RKO (cell line): Measurements from ENCODE around the gene ADCY1.

Experiments used
- DNase-seq: peaks from one replicate; pipeline ENCODE4 v3.0.0-alpha.2; 2016; ENCODE audit warnings: low spot score

ADCY1 gene

DNA sequence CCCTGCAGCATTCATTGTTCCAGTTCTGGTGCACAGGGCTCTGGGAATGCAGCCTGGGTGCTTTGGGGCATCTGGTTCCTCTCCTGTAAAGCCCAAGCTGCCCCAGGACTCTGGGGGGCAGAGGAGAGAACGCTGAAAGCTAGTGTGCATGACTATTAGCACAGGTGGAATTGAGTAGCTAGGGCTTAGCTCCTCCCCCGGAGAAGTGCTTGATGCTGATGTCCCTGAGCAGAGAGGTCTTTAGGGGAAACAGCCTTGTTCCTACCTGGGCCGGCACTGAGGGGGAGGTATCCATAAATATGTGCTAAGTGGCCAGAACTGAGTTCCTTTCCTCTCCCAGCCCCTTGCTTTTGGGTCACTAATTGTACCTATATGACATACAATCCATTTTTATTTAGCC is 3.9 kb downstream of the ADCY1 start:
- no peak for DNase-seq

DNA sequence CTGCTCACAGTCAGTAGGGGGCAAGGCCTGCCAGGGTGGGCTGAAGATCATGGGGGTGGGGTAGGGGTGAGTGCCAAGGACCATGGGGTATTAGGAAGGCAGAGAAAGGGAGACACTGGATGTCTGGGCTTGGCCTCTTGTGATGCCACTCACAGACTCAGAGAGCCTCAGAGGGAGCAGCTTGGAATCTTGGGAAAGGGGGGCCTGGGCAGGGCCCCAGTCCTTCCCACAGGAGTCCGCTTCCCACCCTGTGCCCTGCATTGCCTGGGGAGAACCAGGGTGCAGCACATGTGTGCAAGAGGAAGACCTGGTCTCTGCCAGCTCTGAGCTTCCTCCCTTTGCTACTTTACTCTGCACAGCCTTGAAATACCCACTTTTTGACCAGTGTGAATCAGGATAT is 4.3 kb downstream of the ADCY1 start:
- no peak for DNase-seq

DNA sequence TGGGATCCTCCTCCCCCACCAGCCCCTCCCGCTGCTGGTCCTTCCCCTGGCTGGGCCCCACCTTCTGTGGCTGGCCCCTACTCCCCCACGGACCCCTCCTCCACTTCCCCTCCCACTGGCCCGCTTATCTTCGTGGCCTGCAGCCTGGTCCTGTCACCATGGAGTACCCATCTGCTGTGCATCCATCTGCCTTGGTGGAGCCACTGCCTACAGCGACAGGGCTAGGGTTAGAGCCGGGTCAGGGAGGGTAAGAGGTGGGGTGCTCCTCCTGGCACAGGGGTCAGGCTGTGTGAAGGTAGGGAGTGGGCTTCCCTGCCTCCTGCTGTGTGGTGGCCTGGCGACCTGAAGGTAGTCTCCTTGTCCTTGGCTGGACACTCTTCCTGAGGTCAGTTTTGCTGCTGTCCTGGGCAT is 5.2 kb downstream of the ADCY1 start:
- DNase-seq: no peak

DNA sequence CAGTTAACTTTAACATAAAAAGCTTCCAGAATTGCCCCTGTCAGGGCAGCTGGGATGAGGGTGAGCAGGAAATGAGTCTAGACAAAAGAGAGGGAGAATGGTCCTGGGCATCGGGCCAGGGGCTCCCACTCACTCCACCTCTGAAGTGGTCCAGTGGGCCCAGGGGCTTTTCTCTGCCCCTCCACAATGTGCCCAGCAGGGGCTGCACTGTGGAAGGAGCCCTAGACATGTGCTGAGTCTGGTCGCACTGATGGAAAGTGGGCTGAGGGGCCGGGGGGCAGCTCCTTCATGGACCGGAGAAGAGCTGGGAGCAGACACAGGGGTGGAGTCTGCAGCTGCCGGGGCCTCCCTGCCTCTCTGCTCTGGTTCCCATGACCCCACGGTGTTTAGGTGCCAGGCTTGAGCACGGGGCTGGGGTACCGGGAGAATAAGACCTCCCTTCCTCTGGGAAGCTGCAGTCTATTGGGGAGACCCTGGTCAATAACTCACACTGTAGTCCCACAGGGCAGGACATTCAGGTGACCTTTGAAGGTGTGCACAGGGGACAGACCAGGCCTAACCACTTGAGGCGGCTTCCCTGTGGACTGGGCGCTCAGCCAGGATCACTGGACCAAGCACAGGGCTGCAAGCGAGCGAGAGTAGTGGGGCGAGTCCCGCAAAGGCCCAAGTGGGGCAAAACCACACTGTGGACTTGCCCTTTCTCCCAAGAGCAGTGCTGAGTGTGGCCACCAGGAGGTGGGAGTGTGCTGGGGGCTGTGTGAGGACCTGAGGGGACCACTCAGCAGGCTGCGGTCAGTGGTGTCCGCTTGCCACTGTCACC is 6.1 kb downstream of the ADCY1 start:
- DNase-seq: no peak

DNA sequence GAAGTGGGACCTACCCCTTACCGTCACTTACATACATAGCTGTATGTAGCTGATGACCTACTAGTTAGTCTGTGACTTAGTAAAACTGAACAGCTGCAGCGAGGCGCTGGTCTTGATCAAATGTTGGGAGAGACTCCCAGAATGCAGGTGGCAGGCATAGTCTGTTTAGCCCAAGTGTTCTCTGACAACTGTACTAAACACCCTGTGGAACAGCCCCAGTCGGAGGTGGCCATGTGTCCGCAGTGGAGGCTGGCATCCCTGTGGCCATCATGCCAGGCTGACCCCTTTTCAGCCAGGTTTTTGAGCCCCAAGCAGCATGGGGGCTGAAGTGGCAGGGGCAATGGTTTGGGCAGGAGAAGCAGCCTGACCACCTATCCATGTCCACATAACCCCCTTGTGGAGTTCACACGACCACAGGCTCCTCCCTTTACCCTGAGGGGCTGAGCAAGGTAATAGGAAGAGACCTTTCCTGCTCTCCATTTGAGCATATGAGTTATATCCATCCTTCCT is 7.2 kb downstream of the ADCY1 start:
- DNase-seq: no peak

DNA sequence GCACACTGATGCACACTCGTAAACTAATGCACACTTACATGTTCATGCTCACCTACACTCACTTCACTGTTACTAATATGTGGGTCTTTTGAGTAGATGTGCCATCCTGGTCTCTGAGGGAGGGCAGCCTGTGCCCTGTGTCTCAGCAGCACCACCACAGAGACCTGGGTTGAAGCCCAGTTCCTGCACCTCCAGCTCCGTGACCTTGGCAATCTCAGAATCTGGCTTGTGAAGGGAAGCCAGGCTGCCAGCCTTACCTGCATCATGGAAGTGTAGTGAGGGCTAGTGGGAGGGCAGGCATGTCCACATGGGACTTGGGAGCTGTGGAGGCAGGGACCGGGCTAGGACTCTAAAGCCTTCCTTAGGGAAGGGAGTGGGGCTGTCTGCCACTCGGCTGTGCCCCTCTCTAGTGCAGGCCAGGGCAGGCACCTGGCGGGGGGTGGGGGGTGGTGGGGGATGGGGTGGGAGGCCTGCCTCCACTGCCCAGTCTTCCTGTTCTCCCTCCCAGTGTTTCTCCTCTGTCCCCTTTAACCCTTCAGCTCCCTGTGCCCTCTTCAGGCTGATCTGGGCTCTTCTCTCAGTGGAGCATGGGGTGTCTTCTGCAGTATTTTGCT is 8.1 kb downstream of the ADCY1 start:
- DNase-seq: no peak

DNA sequence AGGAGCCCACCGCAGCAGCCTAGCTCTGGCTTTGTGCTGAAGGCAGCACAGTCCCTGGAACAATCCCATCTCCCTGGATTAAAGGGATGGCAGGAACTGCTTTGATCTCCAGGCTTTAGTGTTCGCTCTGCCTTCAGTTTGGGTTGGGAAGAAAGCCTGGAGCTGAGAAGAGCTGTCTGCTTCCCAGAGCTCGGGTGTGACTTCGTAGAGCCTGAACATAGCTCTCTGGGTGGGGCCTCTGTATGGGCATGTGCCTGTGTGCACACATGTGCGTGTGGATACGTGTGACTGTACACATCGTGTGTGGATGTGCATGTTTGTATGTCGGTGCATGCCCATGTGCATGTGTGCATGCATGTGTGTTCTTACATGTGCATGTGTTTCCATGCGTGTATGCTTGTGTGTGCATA is 8.7 kb downstream of the ADCY1 start:
- no peak for DNase-seq

DNA sequence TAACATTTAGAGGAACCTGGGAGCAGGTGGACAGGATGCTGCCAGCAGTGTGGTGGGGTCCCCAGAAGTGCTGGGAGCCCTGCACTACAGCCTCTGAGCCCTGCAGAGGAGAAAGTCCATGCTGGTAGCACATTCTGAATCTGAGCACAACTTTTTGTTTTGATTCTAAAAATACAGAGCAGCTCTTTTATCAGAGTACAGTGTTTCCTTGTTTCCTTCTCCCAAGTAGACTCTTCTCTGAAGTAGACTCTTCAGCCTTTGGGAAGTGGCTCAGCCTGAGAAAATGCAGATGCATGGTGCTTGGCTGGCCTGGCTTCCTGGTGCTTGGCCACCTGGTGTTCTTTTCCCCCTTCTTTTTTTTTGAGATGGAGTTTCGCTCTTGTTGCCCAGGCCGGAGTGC is 9.1 kb downstream of the ADCY1 start:
- no peak for DNase-seq

DNA sequence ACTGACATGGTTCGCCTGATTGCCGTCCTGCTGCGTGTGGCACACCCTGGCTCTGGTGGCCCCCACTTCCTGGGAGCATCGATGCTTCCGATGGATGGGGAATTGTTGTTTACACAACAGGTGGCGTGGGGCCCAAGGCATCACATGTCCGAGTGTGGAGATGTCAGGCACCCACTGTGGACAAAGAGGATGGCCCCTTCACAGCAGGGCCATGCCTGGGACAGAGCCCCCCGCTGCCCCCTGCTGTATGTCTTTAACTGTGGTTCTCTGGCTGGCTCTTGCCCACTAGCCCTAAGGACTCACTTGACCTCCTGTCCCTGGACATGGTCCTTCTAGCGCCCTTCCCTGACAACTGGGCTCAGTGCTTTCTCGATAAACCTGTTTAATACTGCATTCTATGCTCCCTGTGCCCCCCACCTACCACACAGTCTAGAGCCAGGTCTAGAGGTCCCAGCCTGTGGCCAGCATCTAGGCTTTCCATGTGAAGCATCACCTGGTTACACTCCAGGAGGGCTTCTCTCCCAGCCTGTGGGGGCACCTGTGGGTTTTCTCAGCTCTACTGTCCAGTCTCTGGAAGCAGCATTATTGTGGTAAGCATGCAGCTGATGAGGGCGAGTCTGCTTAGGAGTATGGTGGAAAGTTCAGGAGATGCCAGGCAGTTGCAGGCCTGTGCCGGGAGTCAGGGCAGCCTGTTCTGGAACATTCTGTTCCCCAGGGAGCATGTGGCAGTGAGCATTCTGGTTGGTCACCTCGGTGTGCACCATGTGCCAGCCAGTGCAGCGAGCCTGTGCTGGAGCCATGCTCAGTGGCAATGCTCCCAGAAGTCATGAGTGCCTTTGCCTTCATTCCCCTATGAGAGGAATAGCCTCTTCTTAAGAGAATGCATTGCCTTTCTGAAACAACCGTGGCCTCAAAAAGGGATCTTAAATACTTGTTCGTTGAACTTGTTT is 10.4 kb downstream of the ADCY1 start:
- no peak for DNase-seq

DNA sequence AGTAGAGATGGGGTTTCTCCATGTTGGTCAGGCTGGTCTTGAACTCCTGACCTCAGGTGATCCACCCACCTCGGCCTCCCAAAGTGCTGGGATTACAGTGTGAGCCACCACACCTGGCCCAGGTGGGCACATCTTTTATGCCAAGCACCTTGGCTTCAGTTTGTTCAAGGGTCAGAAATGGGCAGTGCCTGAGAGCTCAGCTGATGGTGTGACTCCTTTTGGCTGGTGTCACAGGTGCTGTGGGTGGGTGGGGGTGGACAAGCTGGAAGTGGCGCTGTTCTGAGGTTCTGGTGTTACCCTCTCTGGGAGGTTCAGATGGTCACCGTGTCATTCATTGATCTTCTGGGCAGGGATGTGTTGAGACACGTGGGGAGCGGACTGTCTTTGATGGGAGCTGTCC is 11.5 kb downstream of the ADCY1 start:
- DNase-seq: no peak

DNA sequence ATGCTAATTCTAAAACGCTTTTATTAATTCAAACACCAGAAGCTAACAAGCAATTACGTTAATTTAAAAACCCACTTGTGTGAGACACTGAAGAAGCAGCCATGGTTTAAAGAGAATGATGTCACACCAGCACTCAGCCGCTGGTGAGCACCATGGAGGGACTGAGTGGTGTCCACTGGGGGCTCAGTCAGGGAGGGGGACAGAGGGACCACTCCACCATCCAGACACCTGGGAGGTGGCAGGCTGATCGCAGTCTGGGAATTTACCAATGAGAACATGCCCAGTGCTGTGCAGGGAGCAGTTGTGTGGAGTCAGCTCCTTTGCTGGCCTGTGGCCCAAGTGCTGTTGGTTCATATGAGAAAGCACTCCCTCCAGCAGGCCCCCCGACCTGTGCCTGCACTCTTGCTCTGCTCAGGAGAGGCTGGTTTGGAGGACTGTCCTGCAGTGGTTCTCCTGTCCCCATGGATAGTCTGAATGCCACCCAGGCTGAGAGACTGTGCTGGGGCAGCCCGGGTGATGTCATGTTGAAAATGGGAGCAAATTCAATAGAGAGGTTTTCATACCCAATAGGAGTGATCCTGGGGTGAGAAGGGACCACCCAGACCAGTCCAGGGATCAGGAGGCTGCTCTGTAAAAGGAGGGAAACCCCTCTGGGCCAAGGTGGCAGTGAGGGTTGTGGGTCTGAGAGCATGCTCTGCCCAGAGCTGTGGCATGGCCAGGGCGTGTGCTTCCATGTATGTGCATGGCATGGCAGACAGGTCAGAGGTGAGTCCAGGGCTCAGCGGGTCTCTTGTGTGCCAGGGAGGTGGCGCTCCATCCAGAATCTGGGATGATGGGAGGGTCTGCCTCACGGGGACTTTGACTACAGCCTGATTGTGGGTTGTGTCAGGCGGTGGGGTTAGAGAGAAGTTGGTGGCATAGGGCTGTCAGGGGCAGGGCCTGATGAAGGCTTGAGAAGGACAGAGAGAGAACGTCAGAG is 12.7 kb downstream of the ADCY1 start:
- DNase-seq: no peak

DNA sequence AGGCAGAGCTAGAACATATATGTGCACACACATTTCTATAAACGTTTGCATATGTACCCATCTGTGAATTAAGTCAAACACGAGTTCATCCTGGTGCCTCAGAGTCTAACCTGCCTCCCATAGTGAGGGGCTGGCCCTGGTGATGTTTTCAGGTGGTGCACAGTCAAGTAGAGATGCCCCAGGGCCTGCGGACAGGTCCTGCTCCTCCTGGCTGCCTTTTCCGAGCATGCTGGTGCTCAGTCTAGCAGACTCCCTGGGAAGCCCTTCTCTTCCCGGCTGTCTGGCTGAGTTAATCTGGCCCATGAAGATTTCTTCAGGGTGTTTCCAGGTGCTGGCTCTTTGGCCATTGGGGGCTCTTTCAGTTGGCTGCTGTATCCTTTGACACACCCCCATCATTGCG is 14.3 kb downstream of the ADCY1 start:
- no peak for DNase-seq

DNA sequence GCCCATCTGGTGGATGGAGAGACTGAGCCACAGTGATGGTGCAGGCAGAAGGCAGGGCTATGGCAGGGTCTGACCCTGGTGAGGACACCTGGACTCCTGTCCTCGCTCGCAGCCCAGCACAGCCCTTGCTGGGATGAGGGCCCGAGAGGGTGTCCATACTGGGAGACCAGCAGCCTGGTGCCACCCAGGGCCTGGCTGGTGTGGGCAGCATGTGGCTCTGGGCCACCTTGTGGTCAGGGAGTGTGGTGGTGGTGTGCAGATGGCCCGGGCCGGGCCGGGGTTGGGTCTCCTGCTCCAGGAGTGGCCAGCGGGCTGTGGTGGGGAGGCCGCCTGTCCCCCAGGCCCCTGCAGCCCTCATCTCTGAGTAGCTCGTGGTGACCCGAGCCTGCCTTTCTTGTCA is 14.9 kb downstream of the ADCY1 start:
- no peak for DNase-seq

DNA sequence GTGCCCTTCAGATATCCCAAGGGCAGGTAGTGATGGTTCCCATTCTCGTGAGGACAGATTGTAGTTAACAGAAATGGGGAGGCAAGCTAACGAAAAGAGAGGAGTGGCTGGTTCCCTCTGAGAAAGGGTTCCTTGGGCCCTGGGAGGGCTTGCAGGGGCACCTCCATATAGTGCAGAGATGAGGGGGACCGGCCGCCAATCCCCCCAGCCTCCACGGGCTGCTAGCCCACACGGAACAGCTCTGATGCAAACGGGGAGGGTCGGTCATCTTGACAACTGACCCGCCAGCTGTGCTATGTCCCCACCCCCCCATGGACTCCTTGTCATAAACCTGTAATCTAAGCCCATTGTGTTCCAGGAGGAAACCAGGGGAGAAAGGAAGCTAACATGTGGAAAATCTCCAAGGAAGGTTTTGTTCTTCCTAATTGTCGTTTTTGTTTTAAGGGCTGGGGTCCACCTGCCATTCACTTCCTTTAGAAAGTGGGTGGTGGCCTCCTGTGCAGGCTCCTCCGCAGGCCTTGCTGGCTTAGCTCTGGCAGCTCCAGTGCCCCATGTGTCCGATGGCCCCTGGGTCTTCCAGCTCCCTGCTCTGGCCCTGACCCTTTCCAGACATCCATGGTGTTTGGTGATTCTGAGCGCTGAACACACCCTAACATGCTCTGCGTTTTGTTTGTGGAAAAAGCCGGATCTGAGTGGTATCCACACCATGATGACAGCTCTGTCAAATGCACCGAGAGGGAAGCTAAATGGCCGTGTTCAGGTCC is 15.9 kb downstream of the ADCY1 start:
- no peak for DNase-seq

DNA sequence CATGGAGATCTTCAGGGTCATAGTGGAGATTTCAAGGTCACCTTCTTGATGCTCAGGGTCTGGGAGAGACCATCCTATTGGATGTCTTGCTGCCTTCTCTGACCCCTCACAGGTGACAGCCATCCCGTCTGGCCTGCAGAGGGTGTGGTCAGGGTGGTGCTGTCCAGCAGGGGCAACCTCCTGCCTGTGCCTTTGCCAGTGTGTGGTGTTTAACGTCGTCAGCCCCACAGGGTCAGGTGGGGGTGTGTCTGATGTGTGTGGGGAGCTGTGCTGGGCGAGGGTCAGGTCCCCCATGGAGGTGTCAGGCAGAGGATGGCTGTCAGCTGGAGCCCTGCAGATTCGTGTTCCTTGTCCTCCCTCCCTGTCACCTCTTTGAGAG is 16.5 kb downstream of the ADCY1 start:
- no peak for DNase-seq

DNA sequence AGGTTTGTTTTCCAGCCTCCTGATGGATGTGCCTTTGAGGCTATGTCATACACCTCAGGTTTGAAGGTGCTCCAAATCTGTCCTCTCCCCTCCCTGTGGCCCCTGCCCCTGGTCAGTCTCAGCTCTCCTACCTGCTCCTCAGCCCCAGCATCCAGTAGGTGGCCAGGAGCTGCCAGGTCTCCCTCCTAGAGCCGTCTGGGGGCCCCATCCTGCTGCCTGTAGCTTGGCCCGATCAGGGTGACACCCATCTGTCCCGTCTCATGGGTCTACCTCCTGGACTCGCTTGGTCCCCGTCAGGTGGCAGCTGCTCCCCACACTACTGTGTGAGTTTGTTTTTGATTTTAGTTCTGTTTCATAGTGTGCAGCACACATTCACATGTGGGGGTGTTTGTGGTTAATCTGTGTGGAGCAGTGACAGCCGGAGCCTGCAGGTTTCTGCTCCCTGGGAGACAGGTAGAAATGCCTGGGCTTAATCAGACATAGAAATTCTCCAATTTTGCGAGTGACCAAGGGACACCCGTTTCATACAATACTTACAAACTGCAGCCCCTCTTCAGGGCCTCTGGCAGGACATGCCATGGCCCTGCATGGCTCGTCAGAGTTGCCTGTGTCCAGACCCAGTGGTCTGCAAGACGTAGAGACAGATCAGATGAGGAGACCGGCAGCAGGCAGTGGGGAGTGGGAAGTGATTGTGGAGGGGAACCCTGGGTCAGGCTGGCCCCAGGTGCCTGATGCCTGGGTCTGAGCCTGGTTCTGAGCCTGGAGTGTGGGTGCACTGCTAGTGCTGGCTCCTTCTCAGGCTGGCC is 17.1 kb downstream of the ADCY1 start:
- no peak for DNase-seq

DNA sequence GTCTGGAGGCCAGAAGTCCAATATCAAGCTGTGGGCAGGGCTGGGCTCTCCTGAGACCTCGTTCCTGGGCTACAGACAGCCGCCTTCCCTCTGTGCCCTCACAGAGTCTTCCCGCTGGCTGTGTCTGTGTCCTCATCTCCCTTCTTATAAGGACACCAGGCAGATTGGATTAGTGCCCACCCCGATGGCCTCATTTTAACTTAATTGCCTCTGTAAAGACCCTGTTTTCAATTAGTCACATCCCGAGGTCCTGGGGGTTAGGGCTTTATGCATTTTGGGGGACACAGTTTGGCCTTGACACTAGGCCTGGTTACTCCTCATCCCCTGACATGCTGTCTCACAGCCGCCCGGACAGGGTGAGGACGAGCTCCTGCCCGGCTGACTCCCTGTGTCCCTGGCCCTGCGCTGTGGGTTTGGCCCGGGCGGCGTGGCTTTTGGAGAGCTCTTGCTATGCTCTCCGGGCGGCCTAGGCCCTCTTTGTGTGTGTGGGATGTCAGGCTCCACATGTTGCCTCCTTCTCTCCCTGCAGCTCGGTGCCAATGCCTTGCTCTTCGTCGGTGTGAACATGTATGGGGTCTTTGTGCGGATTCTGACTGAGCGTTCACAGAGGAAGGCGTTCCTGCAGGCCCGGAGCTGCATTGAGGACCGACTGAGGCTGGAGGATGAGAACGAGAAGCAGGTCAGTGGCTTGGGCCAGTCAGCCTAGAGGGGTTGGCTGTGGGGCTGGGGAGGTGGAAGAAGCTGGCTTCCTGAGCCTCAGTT is 18.2 kb downstream of the ADCY1 start:
- no peak for DNase-seq

DNA sequence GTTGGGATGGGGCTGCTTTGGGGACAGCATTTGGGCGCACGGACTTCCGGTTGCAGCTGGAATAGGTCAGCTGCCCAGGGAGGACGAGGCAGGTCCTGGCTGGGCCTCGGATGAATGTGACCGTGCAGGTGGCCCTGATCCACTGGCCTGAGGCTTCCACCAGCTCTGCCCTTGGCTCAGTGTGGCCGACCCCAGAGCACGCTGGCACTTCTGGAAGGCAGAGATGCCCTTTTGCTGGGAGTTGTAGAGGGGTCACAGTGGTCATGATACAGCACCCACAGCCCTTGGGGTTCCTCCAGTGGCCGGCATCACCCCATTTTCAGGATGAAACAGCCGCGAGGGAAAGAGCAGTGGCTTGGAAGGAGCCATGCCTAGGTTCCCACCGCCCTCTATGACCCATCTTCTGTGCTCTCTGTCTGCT is 19.0 kb downstream of the ADCY1 start:
- DNase-seq: no peak

DNA sequence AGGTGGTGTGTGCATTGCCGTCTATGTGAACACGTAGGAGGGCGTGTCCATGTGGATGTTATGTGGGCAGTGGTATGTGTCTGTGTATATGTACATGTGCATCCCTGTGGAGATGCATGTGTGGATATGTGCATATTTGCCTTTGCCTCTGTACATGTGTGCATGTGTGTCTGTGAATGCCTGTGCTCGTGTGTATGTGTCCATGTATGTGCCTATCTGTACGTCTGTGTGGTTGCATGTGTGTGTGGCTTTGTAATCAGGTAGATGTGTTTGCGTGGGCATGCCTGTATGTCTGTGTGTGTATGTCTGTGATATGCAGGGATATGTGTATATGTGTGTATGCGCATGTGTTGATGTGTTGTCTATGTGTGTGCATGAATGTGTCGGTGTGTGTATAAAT is 19.7 kb downstream of the ADCY1 start:
- DNase-seq: no peak
